HCT116 (cell line): ENCODE measurements around the gene SLAMF1. TPM values are rescaled to one million over a fixed set of nuclear protein-coding genes. Genes with fewer than 3 reads are reported as not detected.

Experiments
- ATAC-seq: fragments of 200-7000 bp; cut with Tn5 transposase; 2 replicates; pipeline ENCODE4 v1.9.1; 2020; ENCODE audit warnings: mild to moderate bottlenecking, moderate library complexity
- BruUV-seq: library from RNA; stranded (reverse); fragments of 400-500 nt; replicated peaks from 2 replicates; lab custom pipeline; 2021; lab: Mats Ljungman, UMichigan
- CTCF ChIA-PET: fragments of 300-600 bp; sonication (Branson Sonifier 250); formaldehyde crosslinking; loops from one replicate; lab custom pipeline; 2021; ENCODE audit warnings: antibody characterized with exemption; lab: Charles Lee
- POLR2A ChIA-PET: fragments of 300-600, 350-600 bp; sonication (Branson Sonifier 250); formaldehyde crosslinking; loops from one replicate; lab custom pipeline; 2021; ENCODE audit warnings: antibody characterized with exemption; lab: Charles Lee
- RAD21 ChIA-PET, 2 experiments: fragments of 300-600 bp; sonication (Branson Sonifier 250); formaldehyde crosslinking; loops; one replicate each; lab custom pipeline; 2023; ENCODE audit warnings: low total read pairs in 2 of 2; ENCODE audit not compliant: uncharacterized antibody in 2 of 2, unreplicated experiment in 2 of 2, low non-redundant PET in 1 of 2; lab: Charles Lee
- DNase-seq: peaks from one replicate; pipeline ENCODE4 v3.0.0-alpha.2; 2010; ENCODE audit warnings: low read depth, low spot score
- H2AFZ ChIP-seq: fragments of 200-600 bp; shearing (Covaris generic), sonication (generic); 2 replicates; pipeline ENCODE4 v1.6.1; 2017; ENCODE audit warnings: low read depth, mixed run types, mixed read lengths, antibody characterized with exemption, low read length; ENCODE audit not compliant: poor library complexity, severe bottlenecking
- H3K27ac ChIP-seq: 2 replicates; pipeline ENCODE4 v1.5.1; 2012; ENCODE audit warnings: low read depth, low read length
- H3K27me3 ChIP-seq: fragments of 200-600 bp; sonication (generic); 2 replicates; pipeline ENCODE4 v1.6.1; 2016; ENCODE audit warnings: mixed run types, low read length, mixed read lengths; ENCODE audit not compliant: insufficient read depth
- H3K36me3 ChIP-seq, 2 experiments: fragments of 200-500 bp in 1 of 2; fragments of 200-600 bp in 1 of 2; sonication (Bioruptor generic) in 1 of 2; sonication (generic) in 1 of 2; 2 replicates each; pipeline versions ENCODE4 v1.5.1 to v1.6.1; 2014 to 2016; ENCODE audit warnings: low read length in 2 of 2, inconsistent platforms in 1 of 2, mixed read lengths in 1 of 2, mixed run types in 1 of 2; ENCODE audit not compliant: insufficient read depth in 2 of 2, control insufficient read depth in 1 of 2
- H3K4me1 ChIP-seq, 2 experiments: fragments of 200-600 bp in 1 of 2; sonication (generic) in 1 of 2; 2 replicates each; pipeline versions ENCODE4 v1.5.1 to v1.6.1; 2012 to 2017; ENCODE audit warnings: low read length in 2 of 2, inconsistent platforms in 1 of 2, mild to moderate bottlenecking in 1 of 2, mixed read lengths in 1 of 2, mixed run types in 1 of 2, moderate library complexity in 1 of 2; ENCODE audit not compliant: insufficient read depth in 2 of 2, control insufficient read depth in 1 of 2
- H3K4me2 ChIP-seq: fragments of 200-600 bp; sonication (generic); 2 replicates; pipeline ENCODE4 v1.6.1; 2017; ENCODE audit warnings: mixed run types, low read length, mixed read lengths
- H3K4me3 ChIP-seq, 2 experiments: fragments of 200-600 bp in 1 of 2; sonication (generic) in 1 of 2; replicated peaks in 1 of 2; 2 replicates each; pipeline ENCODE4 v1.5.1; 2011 to 2016; ENCODE audit warnings: low read length in 2 of 2, control low read depth in 1 of 2, low read depth in 1 of 2, mild to moderate bottlenecking in 1 of 2, mixed read lengths in 1 of 2, mixed run types in 1 of 2
- H3K79me2 ChIP-seq: fragments of 200-600 bp; sonication (generic); 2 replicates; pipeline ENCODE4 v1.6.1; 2017; ENCODE audit warnings: mild to moderate bottlenecking, mixed run types, low read length, moderate library complexity, mixed read lengths; ENCODE audit not compliant: insufficient read depth
- H3K9ac ChIP-seq: fragments of 200-600 bp; sonication (generic); 2 replicates; pipeline ENCODE4 v1.6.1; 2016; ENCODE audit warnings: low read length, mixed read lengths
- H3K9me2 ChIP-seq: fragments of 200-600 bp; sonication (generic), shearing (Covaris generic); 2 replicates; pipeline ENCODE4 v1.6.1; 2017; ENCODE audit warnings: mixed run types, mild to moderate bottlenecking, moderate library complexity; ENCODE audit not compliant: insufficient read depth
- H3K9me3 ChIP-seq, 2 experiments: fragments of 200-500 bp in 1 of 2; fragments of 200-600 bp in 1 of 2; sonication (Bioruptor generic) in 1 of 2; sonication (generic) in 1 of 2; 2 replicates each; pipeline ENCODE4 v1.6.1; 2014 to 2017; ENCODE audit warnings: low read length in 2 of 2, mixed read lengths in 2 of 2, inconsistent platforms in 1 of 2, low read depth in 1 of 2, mild to moderate bottlenecking in 1 of 2, mixed run types in 1 of 2, moderate library complexity in 1 of 2; ENCODE audit not compliant: control insufficient read depth in 1 of 2, insufficient read depth in 1 of 2
- H4K20me1 ChIP-seq: fragments of 200-600 bp; sonication (generic), shearing (Covaris generic); 2 replicates; pipeline ENCODE4 v1.6.1; 2017; ENCODE audit warnings: mixed run types, mild to moderate bottlenecking, moderate library complexity; ENCODE audit not compliant: insufficient read depth
- ATF3 ChIP-seq: IDR thresholded peaks from 2 replicates; pipeline ENCODE4 v1.6.1; 2012
- CBX3 ChIP-seq: IDR thresholded peaks from 2 replicates; pipeline ENCODE4 v1.6.1; 2012; ENCODE audit warnings: low read depth
- CEBPB ChIP-seq: IDR thresholded peaks from 2 replicates; pipeline ENCODE4 v1.6.1; 2012; ENCODE audit warnings: low read depth
- CTCF ChIP-seq, 3 experiments: fragments of 200-600 bp in 1 of 3; sonication (generic) in 1 of 3; IDR thresholded peaks in 2 of 3; conservative IDR thresholded peaks in 1 of 3; 2 replicates each; pipeline ENCODE4 v1.5.1; 2012 to 2017; ENCODE audit warnings: low read depth in 2 of 3, low read length in 2 of 3, antibody characterized with exemption in 1 of 3, borderline replicate concordance in 1 of 3, control low read depth in 1 of 3, mild to moderate bottlenecking in 1 of 3, mixed read lengths in 1 of 3, mixed run types in 1 of 3, moderate library complexity in 1 of 3; ENCODE audit not compliant: insufficient read depth in 1 of 3
- EGR1 ChIP-seq: IDR thresholded peaks from 2 replicates; pipeline ENCODE4 v1.6.1; 2012; ENCODE audit warnings: low read depth
- ELF1 ChIP-seq: IDR thresholded peaks from 2 replicates; pipeline ENCODE4 v1.6.1; 2012; ENCODE audit warnings: low read depth, borderline replicate concordance
- EZH2 ChIP-seq: fragments of 200-600 bp; sonication (generic); IDR thresholded peaks from 2 replicates; pipeline ENCODE4 v1.6.1; 2017; ENCODE audit warnings: antibody characterized with exemption, mixed run types
- EZH2phosphoT487 ChIP-seq: fragments of 200-600 bp; IDR thresholded peaks from 2 replicates; pipeline ENCODE4 v1.6.1; 2018; ENCODE audit warnings: antibody characterized with exemption, borderline replicate concordance
- FOSL1 ChIP-seq: IDR thresholded peaks from 2 replicates; pipeline ENCODE4 v1.6.1; 2012; ENCODE audit warnings: low read depth
- MAX ChIP-seq: IDR thresholded peaks from 2 replicates; pipeline ENCODE4 v1.6.1; 2012
- POLR2AphosphoS5 ChIP-seq: IDR thresholded peaks from 2 replicates; pipeline ENCODE4 v1.6.1; 2011; ENCODE audit warnings: mild to moderate bottlenecking, low read depth, low read length, moderate library complexity
- RAD21 ChIP-seq: IDR thresholded peaks from 2 replicates; pipeline ENCODE4 v1.6.1; 2012; ENCODE audit warnings: low read depth, mild to moderate bottlenecking
- REST ChIP-seq: IDR thresholded peaks from 2 replicates; pipeline ENCODE4 v1.6.1; 2012; ENCODE audit warnings: low read depth
- SP1 ChIP-seq: IDR thresholded peaks from 2 replicates; pipeline ENCODE4 v1.6.1; 2012; ENCODE audit warnings: low read depth
- SRF ChIP-seq: IDR thresholded peaks from 2 replicates; pipeline ENCODE4 v1.6.1; 2012; ENCODE audit warnings: low read depth
- TCF7L2 ChIP-seq: IDR thresholded peaks from 2 replicates; pipeline ENCODE4 v1.7.0; 2011; ENCODE audit warnings: borderline replicate concordance, inconsistent platforms; ENCODE audit not compliant: insufficient read depth, insufficient read length; ENCODE audit errors: extremely low read depth
- YY1 ChIP-seq: IDR thresholded peaks from 2 replicates; pipeline ENCODE4 v1.6.1; 2011; ENCODE audit warnings: low read length, low read depth, moderate library complexity, mild to moderate bottlenecking; ENCODE audit not compliant: insufficient replicate concordance; ENCODE audit errors: extremely low read depth
- ZBTB33 ChIP-seq: IDR thresholded peaks from 2 replicates; pipeline ENCODE4 v1.6.1; 2011; ENCODE audit warnings: mild to moderate bottlenecking, low read length, moderate library complexity; ENCODE audit not compliant: insufficient replicate concordance; ENCODE audit errors: extremely low read depth
- ZFX ChIP-seq: fragments of 450-650 bp; IDR thresholded peaks from 2 replicates; pipeline ENCODE4 v1.6.1; 2017
- ZNF274 ChIP-seq: fragments of 200-500 bp; sonication (Bioruptor generic); IDR thresholded peaks from 2 replicates; pipeline ENCODE4 v1.6.1; 2014; ENCODE audit warnings: mild to moderate bottlenecking, low read depth, low read length, inconsistent platforms
- intact Hi-C: fragments of 100-400 bp; cut with micrococcal nuclease; formaldehyde crosslinking; loops from 2 replicates; pipeline ENCODE4 v1.10.0; 2022
- total RNA-seq: library from RNA; stranded (reverse); gene quantifications from one replicate; pipeline ENCODE4 v1.2.1, GENCODE V29; 2021; ENCODE audit not compliant: unreplicated experiment

The SLAMF1 gene
- total RNA-seq, 1 experiment from 2014 or later, result 0.30 TPM

- BruUV-seq, result no TSS peak
- Histone ChIP-seq H2AFZ (no peak overlapping the region), H3K4me2 (no peak overlapping the region), H3K79me2 (no peaks in the 10 kb centered on the region), H3K9ac (no peak overlapping the region), H3K4me3 (no peak overlapping the region), H3K27me3 (no peaks in the 10 kb centered on the region; the same call in 1 of the 2 replicates), H3K4me1 (no peaks in the 10 kb centered on the region), H3K9me3 (no peaks in the 10 kb centered on the region), H3K9me2 (no peaks in the 10 kb centered on the region), H4K20me1 (no peaks in the 10 kb centered on the region), H3K36me3 (no peaks in the 10 kb centered on the region), H3K27ac (no peak overlapping the region)
- POLR2A ChIA-PET, result no interaction called here
- CTCF ChIA-PET, result interaction anchor here (0.9 to 1.4 kb wide), 2 partner anchors 9 to 54 kb away, joined by 3 read pairs; no protein-coding TSS in a partner anchor
- RAD21 ChIA-PET, result no interaction called here
- no peak for DNase-seq
- no peak for ATAC-seq
- no peak for TF ChIP-seq REST
- TF ChIP-seq CTCF (IDR thresholded peaks at IDR 0.05 in 2 of 3, conservative IDR thresholded peaks at IDR 0.05 in 1 of 3; ENCODE audit: borderline replicate concordance in 1 of 3, insufficient read depth in 1 of 3, low read depth in 2 of 3, low read length in 2 of 3), result no peak
- no peak for TF ChIP-seq ZBTB33
- TF ChIP-seq CEBPB, result no peak
- TF ChIP-seq POLR2AphosphoS5, result no peak
- no peak for TF ChIP-seq EZH2phosphoT487
- TF ChIP-seq EGR1, result no peak
- no peak for TF ChIP-seq ZNF274
- no peak for TF ChIP-seq RAD21
- no peak for TF ChIP-seq EZH2
- TF ChIP-seq ATF3, result no peak
- no peak for TF ChIP-seq FOSL1
- TF ChIP-seq SRF, result no peak
- no peak for TF ChIP-seq ZFX
- TF ChIP-seq YY1, result no peak
- TF ChIP-seq TCF7L2, result no peak
- TF ChIP-seq CBX3, result no peak
- TF ChIP-seq MAX, result no peak
- no peak for TF ChIP-seq SP1
- no peak for TF ChIP-seq ELF1
- intact Hi-C loops, result no loop called here
Measured at GRCh38 chr1:160619742-160620277, 27.0 kb downstream of the SLAMF1 start.
